Measurements from ENCODE around the gene TSPAN6.

TSPAN6 gene

DNA sequence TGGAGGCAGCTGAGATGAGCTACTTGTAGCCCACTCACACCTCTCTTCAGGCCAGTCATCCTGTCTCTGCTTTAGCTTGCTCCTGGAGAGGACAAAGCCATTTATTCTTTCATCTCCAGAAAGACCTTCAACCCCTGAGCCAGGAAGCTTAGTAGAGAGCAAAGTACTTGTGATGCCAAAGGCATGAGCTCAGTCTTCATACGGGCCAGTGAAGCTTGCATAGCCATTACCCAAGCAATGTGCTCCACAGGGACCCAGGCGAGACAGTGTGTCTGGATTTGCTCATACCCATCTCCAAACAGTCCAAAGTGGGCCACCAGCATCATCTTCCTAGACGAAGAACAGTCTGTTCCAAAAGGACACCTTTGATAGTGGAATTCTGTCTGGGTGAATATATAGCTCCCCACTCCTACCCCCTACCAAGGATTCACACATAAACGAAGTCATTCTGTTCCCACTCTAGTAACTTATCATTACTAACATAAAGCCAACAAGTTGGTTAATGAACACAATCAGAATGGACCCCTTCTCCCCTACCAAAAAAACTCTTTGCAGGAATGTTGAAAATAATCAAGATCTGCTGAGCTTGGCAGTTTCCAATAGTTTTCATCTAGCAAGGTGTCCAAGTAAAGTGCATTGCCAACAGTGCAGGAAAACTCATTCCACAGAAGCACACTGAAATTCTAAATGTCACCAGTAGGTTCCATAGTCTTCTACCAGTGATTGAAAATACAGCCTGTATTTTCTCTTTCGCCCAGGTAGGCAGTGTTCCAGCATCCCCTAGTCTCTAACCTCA, 45.2 kb downstream of the TSPAN6 start:
- no peak for DNase-seq (ENCODE audit: low read depth in 2 of 3, low spot score in 2 of 3)

DNA sequence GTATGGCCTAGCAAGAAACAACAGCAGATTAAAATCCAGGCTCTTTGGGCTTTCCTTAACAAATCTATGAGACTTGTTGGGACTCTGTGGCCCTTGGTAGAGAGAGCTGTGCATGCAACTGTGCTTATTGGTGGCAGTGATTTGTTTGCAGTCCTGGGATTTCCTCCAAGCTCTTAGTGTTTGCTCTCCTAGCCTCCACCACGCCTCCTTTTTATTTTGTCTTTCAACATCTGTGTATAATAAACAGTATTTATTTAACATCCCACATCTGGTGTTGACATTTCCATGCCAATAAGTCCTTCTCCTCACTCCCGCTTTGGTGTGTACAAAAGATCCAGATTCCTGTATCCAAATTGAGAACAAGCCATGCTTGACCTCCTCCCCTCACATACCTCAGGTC, 48.7 kb downstream of the TSPAN6 start:
- no peak for DNase-seq (ENCODE audit: low read depth in 2 of 3, low spot score in 2 of 3)

DNA sequence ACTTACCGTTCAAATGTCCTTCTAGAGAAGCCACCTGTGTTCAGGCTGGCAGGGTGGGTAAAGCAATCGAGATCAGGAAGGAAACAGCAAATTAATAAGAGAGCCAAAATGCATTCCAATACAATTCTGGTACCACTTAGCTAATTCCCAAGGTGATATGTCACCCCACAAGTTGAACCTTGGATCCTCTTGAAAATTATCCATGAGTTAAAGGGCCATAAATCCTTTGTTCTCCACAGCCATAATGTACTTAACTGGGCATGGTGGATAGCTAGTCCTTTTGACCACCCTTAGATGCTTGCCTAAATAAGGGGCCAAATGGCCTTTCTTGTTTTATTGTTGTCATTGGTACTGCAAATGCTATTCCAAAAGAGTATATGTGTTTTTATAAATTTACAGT, 49.9 kb downstream of the TSPAN6 start:
- no peak for DNase-seq (ENCODE audit: low read depth in 2 of 3, low spot score in 2 of 3)

DNA sequence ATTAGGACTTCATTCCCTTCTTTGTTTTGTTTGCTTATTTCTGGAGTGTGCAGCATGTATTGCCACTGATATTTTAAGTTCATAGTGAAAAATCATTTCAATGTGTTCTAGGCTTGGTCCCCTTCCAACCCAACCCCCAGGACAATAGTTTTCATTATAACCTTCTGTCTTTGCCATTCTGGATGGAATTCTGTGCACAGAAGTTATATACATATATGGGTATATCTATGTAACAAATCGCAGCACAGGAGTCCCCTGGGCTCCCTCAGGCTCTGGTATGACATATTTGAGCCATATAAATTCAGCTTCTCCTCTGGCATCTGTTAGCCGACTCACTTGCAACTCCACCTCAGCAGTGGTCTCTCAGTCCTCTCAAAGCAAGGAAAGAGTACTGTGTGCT, 52.0 kb downstream of the TSPAN6 start, which contains the start of gene TNMD:
TNMD (plus strand) TSS at position 326 of the 400 bp plus-strand sequence. CDS start 83 bp downstream, outside the sequence.
- no peak for DNase-seq (ENCODE audit: low read depth in 2 of 3, low spot score in 2 of 3)

All from activated CD8-positive, alpha-beta memory T cell treated with anti-CD3 and anti-CD28 coated beads for 48 hours (primary cell).